Psoas muscle (tissue), 8 donors: Measurements from ENCODE around the gene MLLT1. TPM values are rescaled to one million over a fixed set of nuclear protein-coding genes. Genes with fewer than 3 reads are reported as not detected.

Experiments
- ATAC-seq, 4 donors: fragments of 200-7000 bp; cut with Tn5 transposase; one replicate each; pipeline ENCODE4 v1.9.1; 2020; ENCODE audit warnings: moderate library complexity in 3 of 4, mild to moderate bottlenecking in 2 of 4
- DNase-seq, 2 donors: peaks; one replicate each; pipeline ENCODE4 v3.0.0-alpha.2; 2020
- H3K27ac ChIP-seq: fragments of 200-600 bp; one replicate; pipeline ENCODE4 v1.8.0; 2022
- H3K27me3 ChIP-seq, 3 donors: fragments of 200-600 bp in 1 of 3; one replicate each; pipeline versions ENCODE4 v1.6.1 to v1.8.0; 2013 to 2022; ENCODE audit warnings: low read length in 2 of 3, mild to moderate bottlenecking in 2 of 3, moderate library complexity in 1 of 3; ENCODE audit not compliant: insufficient read depth in 3 of 3
- H3K36me3 ChIP-seq, 2 donors: fragments of 200-600 bp in 1 of 2; one replicate each; pipeline versions ENCODE4 v1.6.1 to v1.8.0; 2013 to 2022; ENCODE audit warnings: low read depth in 1 of 2, mild to moderate bottlenecking in 1 of 2, moderate library complexity in 1 of 2; ENCODE audit not compliant: insufficient read depth in 1 of 2
- H3K4me1 ChIP-seq: fragments of 200-600 bp; one replicate; pipeline ENCODE4 v1.8.0; 2022
- H3K4me3 ChIP-seq: fragments of 200-600 bp; one replicate; pipeline ENCODE4 v1.8.0; 2022; ENCODE audit warnings: mild to moderate bottlenecking
- H3K9me3 ChIP-seq: fragments of 200-600 bp; one replicate; pipeline ENCODE4 v1.8.0; 2022
- WGBS, 3 donors: extraction: QIAGEN DNeasy Blood & Tissue Kit; methylation state at CpG; one replicate each; pipeline versions ENCODE4 v1.1.6 to v1.1.7; 2013; 5-methylcytosine and 5-hydroxymethylcytosine counted together
- intact Hi-C, 2 donors: fragments of 100-400 bp; cut with DNase I; formaldehyde crosslinking; loops; one replicate each; pipeline versions ENCODE4 v1.11.0 to v1.14.2; 2022
- polyA plus RNA-seq, 3 donors: library from polyadenylated mRNA; stranded (reverse); fragments of 200-250 nt; gene quantifications; one replicate each; pipeline ENCODE4 v1.2.3, GENCODE V29; 2013
- total RNA-seq, 4 donors: library from RNA; stranded (reverse); fragmentation: NEBNext Ultra II Directional in 2 of 4; extraction: Animal tissue kit (Norgen Biotek cat#: 25700) in 2 of 4; gene quantifications; one replicate each; pipeline versions ENCODE4 v1.2.1 to v1.2.4, GENCODE V29; 2021 to 2023
- TF ChIP-seq, protein P1 (sequence below): fragments of 200-600 bp; IDR thresholded peaks from one replicate; pipeline ENCODE4 v1.8.0; 2022; ENCODE audit warnings: antibody characterized with exemption
- donor health status: healthy with polysubstance abuse.
- donor health status: DM: no; HTN: no; CAD: no; lungs with moderate emphysema.
- donor health status: Bipolar disorder and iron deficiency.
- donor health status: healthy.
- donor health status: DM: yes; HTN: yes; CAD: no.
- donor health status: DM: no; HTN: no; CAD: no.
- donor health status: DM: no; HTN: no; CAD: no.
- donor health status: DM: yes; HTN: yes; CAD: no.

MLLT1 gene
- total and polyA plus RNA-seq, 7 donors = 24.2 to 51.7 (median 35.8) TPM

GRCh38 chr19:6227936-6228325 lies 51.8 kb downstream of the MLLT1 start:
- Histone ChIP-seq H3K4me3 (no peak overlapping the region), H3K4me1 (peaks cover 27% of the 10 kb centered on the region), H3K27ac (no peak overlapping the region), H3K9me3 (no peaks in the 10 kb centered on the region), H3K36me3 (peaks cover 3 to 27% of the 10 kb centered on the region in 2 donors), H3K27me3 (no peaks in the 10 kb centered on the region)
- WGBS, 3 donors = 81 to 87% (median 84%) methylated on average over 12 of the region's 12 CpGs
- TF ChIP-seq, protein P1, sequence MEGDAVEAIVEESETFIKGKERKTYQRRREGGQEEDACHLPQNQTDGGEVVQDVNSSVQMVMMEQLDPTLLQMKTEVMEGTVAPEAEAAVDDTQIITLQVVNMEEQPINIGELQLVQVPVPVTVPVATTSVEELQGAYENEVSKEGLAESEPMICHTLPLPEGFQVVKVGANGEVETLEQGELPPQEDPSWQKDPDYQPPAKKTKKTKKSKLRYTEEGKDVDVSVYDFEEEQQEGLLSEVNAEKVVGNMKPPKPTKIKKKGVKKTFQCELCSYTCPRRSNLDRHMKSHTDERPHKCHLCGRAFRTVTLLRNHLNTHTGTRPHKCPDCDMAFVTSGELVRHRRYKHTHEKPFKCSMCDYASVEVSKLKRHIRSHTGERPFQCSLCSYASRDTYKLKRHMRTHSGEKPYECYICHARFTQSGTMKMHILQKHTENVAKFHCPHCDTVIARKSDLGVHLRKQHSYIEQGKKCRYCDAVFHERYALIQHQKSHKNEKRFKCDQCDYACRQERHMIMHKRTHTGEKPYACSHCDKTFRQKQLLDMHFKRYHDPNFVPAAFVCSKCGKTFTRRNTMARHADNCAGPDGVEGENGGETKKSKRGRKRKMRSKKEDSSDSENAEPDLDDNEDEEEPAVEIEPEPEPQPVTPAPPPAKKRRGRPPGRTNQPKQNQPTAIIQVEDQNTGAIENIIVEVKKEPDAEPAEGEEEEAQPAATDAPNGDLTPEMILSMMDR = no peak
- ATAC-seq (no peak), DNase-seq (peak; percentile 13 to 21)
- intact Hi-C loops = loop anchor here in 1 of 2 donors (10.0 kb wide), 1 partner anchor 47 kb away; the partner anchor contains the start of gene MLLT1

DNA sequence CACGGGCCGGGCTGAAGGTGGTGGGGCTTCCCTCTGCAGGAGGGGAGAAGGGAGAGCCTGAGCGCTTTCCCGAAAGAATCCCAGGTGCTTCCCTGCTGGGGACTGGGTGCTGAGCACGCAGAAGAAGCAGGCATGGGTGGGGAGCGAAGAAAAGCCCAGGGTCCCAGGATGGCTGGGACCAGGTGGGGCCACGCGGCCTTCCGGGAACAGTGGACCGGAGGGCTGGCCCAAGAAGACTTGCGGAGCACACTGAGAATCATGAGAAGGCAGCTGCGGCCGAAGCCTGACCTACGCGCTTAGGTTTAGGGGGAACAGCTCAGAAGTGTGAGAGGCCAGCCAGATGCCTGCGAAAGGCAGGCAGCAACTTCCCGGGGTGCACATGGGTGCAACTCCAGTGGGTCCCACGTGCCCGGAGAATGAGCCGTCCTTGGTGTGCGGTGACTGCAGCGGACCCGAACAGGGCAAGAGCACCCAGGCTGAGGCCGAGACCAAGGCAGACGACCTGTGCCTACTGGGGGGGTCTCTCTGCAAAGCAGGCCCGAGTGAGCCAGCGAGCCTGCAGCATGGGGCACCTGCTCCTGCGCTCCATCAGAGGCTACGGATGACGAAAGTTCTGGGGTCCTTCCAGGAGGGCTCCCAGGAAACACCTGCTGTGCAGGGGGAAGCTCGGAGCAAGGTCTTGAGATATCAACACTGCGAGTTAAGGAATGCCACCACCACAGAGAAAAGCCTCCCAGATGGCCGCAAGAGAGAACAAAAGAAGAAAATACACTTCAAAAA lies 52.4 kb downstream of the MLLT1 start:
- peaks cover 3 to 27% of the 10 kb centered on the region in 2 donors for H3K36me3 ChIP-seq
- H3K4me1 ChIP-seq = peaks cover 27% of the 10 kb centered on the region

DNA sequence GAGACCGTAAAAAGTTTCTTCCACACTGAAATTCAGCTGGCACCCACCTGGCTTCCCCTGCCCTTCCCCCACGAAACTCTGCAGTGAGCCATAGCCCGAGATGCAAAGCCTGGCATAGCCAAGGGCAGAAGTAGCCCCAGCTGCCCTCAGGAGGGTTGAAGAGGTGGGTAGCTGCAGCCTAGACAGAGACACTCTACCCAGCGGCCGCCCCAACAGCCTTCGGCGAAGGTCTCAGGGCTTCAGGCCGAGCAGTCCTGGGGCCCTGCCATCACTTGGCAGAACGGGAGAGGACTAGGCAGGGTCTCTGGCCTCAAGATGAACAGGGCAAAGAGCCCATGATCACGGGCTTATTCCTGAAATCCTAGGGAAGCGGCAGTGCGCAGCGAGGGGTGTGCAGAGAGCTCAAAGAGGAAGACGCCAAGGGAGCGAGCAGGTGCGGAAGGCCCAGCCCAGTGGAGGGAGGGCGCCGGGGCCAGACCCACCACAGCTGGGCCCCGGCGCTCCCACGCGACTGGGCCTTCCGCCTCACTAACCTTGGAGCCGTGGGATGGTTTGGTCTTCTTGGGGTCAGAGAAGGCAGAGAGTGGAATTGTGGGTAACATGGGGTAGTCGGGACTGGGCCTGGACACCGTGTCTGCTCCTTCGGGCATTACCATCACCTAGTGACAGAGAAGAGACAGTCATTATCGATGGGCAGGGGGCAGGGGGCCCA lies 53.2 kb downstream of the MLLT1 start:
- TF ChIP-seq, protein P1 = no peak
- Histone ChIP-seq H3K27me3 (no peaks in the 10 kb centered on the region), H3K4me3 (no peak overlapping the region), H3K36me3 (peaks cover 3 to 32% of the 10 kb centered on the region in 2 donors), H3K4me1 (peaks cover 28% of the 10 kb centered on the region), H3K27ac (no peak overlapping the region), H3K9me3 (no peaks in the 10 kb centered on the region)
- DNase-seq = peak; percentile 6 to 43
- ATAC-seq = no peak
- intact Hi-C loops = loop anchor here in 1 of 2 donors (10.0 kb wide), 1 partner anchor 48 kb away; the partner anchor contains the start of gene MLLT1
- WGBS, 3 donors = 69 to 86% (median 73%) methylated on average over 28 of the region's 28 CpGs

More for the DNA sequence above, 52.4 kb downstream of the MLLT1 start:
- Histone ChIP-seq H3K4me3 (no peak overlapping the region), H3K27me3 (no peaks in the 10 kb centered on the region), H3K27ac (no peak overlapping the region), H3K9me3 (no peaks in the 10 kb centered on the region)
- 89 to 91% (median 91%) methylated on average over 33 of the region's 33 CpGs for WGBS, 3 donors
- DNase-seq (peak; percentile 9 to 34), ATAC-seq (no peak)
- intact Hi-C loops = loop anchor here in 1 of 2 donors (10.0 kb wide), 1 partner anchor 47 kb away; the partner anchor contains the start of gene MLLT1
- TF ChIP-seq, protein P1 = no peak

- WGBS, 3 donors = 68 to 77% (median 75%) methylated on average over 12 of the region's 12 CpGs
- Histone ChIP-seq H3K4me3 (no peak overlapping the region), H3K27me3 (no peaks in the 10 kb centered on the region), H3K36me3 (peaks cover 3 to 38% of the 10 kb centered on the region in 2 donors), H3K4me1 (peaks cover 29% of the 10 kb centered on the region), H3K27ac (peak overlapping the region; percentile 30), H3K9me3 (no peaks in the 10 kb centered on the region)
- DNase-seq (peak; percentile 3 to 40), ATAC-seq (no peak)
- intact Hi-C loops = loop anchor here in 1 of 2 donors (10.0 kb wide), 1 partner anchor 49 kb away; the partner anchor contains the start of gene MLLT1
- TF ChIP-seq, protein P1 = no peak
These were observed 53.8 kb downstream of the MLLT1 start for GRCh38 chr19:6226012-6226411.
